ENCODE measurements around the gene KATNAL2.

KATNAL2 gene

GRCh38 chr18:47108998-47109405, 191.6 kb downstream of the KATNAL2 start:
- H3K27me3 ChIP-seq (replicated peaks), result no peaks in the 10 kb centered on the region
- no peak overlapping the region for H3K27ac ChIP-seq
- peaks cover 11% of the 10 kb centered on the region for H3K36me3 ChIP-seq (replicated peaks)
- no peak overlapping the region for H3K4me3 ChIP-seq (ENCODE audit: low read depth, low read length)
- TF ChIP-seq, protein P1, sequence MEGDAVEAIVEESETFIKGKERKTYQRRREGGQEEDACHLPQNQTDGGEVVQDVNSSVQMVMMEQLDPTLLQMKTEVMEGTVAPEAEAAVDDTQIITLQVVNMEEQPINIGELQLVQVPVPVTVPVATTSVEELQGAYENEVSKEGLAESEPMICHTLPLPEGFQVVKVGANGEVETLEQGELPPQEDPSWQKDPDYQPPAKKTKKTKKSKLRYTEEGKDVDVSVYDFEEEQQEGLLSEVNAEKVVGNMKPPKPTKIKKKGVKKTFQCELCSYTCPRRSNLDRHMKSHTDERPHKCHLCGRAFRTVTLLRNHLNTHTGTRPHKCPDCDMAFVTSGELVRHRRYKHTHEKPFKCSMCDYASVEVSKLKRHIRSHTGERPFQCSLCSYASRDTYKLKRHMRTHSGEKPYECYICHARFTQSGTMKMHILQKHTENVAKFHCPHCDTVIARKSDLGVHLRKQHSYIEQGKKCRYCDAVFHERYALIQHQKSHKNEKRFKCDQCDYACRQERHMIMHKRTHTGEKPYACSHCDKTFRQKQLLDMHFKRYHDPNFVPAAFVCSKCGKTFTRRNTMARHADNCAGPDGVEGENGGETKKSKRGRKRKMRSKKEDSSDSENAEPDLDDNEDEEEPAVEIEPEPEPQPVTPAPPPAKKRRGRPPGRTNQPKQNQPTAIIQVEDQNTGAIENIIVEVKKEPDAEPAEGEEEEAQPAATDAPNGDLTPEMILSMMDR (IDR thresholded peaks at IDR 0.05; ENCODE audit: low read depth, low read length, missing control alignments), result no peak
- DNase-seq, result no peak
- in situ Hi-C loops (cut with HindIII; ENCODE audit: low pct_ligation_motif_present, low sequenced_read_pairs), result no loop called here

- TF ChIP-seq, protein P1 (IDR thresholded peaks at IDR 0.05; ENCODE audit: low read depth, low read length, missing control alignments), result no peak
- no peak for DNase-seq
- no peak overlapping the region for H3K4me3 ChIP-seq (ENCODE audit: low read depth, low read length)
- no peak overlapping the region for H3K27ac ChIP-seq
- H3K27me3 ChIP-seq (replicated peaks), result no peaks in the 10 kb centered on the region
- peaks cover 11% of the 10 kb centered on the region for H3K36me3 ChIP-seq (replicated peaks)
- in situ Hi-C loops (cut with HindIII; ENCODE audit: low pct_ligation_motif_present, low sequenced_read_pairs), result no loop called here
These were observed 192.3 kb downstream of the KATNAL2 start for GRCh38 chr18:47109720-47110119.

GRCh38 chr18:47110492-47111274, 193.3 kb downstream of the KATNAL2 start:
- Histone ChIP-seq H3K27me3 (replicated peaks) (no peaks in the 10 kb centered on the region), H3K4me3 (ENCODE audit: low read depth, low read length) (no peak overlapping the region), H3K36me3 (replicated peaks) (peaks cover 11% of the 10 kb centered on the region), H3K27ac (no peak overlapping the region)
- DNase-seq, result no peak
- in situ Hi-C loops (cut with HindIII; ENCODE audit: low pct_ligation_motif_present, low sequenced_read_pairs), result no loop called here
- TF ChIP-seq, protein P1 (IDR thresholded peaks at IDR 0.05; ENCODE audit: low read depth, low read length, missing control alignments), result no peak

DNA sequence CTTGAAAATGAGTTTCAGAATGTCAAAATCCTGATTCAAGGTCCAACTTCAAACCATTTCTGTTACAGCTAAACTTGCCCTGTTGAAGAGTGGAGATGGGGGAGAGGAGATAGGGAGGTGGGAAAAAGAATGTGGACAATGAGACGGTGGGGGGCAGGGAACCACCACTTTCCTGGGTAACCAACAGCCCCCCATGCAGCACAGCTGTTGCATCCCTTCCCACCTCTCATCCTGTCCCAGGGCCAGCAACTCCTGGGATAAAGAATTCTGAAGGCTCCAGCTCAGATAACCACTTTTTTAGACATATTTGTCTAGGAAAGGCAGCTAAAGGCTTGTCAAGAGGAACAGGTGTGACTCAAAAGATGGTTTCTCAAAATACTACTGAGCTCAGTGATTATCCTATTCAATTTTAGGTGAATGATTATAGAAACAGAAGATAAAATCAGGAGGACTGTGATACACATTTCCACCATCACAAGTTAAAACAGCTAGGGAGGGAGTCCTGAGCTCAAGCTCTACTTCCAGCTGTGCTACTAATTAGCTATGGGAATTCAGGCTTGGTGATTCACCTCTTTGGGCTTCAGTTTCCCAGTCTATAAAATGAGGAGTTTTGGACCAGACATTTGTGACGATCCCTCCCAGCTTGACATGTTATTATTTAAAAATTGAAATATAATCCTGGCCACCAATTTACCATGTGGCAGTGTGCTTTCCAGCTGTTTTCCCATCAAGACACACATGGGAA, 196.6 kb downstream of the KATNAL2 start:
- TF ChIP-seq, protein P1 (IDR thresholded peaks at IDR 0.05; ENCODE audit: low read depth, low read length, missing control alignments), result no peak
- Histone ChIP-seq H3K27ac (no peak overlapping the region), H3K36me3 (replicated peaks) (peaks cover 9% of the 10 kb centered on the region), H3K4me3 (ENCODE audit: low read depth, low read length) (no peak overlapping the region), H3K27me3 (replicated peaks) (no peaks in the 10 kb centered on the region)
- in situ Hi-C loops (cut with HindIII; ENCODE audit: low pct_ligation_motif_present, low sequenced_read_pairs), result no loop called here
- DNase-seq, result no peak

DNA sequence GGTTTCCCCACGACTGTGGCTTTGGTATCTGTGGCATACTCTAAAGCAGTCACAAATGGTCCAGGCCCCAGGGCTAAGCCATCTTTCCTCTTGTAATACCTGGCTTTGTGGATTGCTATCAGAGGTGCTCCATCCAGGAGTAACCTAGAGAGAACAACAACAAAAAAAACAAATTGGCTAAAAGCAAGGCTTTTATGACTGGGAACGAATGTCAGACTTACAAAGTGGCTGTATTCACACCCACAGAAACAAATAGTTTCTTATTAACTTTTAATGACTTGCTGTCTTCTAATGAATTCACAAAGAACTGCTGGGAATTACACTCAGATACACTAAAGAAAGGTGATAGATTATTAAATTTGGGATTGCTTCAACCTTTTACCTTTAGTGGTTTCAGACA, 197.8 kb downstream of the KATNAL2 start:
- no peaks in the 10 kb centered on the region for H3K27me3 ChIP-seq (replicated peaks)
- H3K36me3 ChIP-seq (replicated peaks), result peaks cover 9% of the 10 kb centered on the region
- no peak overlapping the region for H3K27ac ChIP-seq
- TF ChIP-seq, protein P1 (IDR thresholded peaks at IDR 0.05; ENCODE audit: low read depth, low read length, missing control alignments), result no peak
- H3K4me3 ChIP-seq (ENCODE audit: low read depth, low read length), result no peak overlapping the region
- DNase-seq, result no peak
- in situ Hi-C loops (cut with HindIII; ENCODE audit: low pct_ligation_motif_present, low sequenced_read_pairs), result no loop called here

Measured in brain microvascular endothelial cell (primary cell).